NCI-H2196 treated with DMSO at 0.1 percent for 48 hours (cell line): ENCODE data around the gene RAD51B.

Experiments
- DNase-seq: peaks from one replicate; lab custom pipeline; 2025; ENCODE audit not compliant: unreplicated experiment; lab: John Stamatoyannopoulos, UW

The RAD51B gene

GRCh38 chr14:68469208-68469713 lies 649.7 kb downstream of the RAD51B start:
- DNase-seq: no peak

DNA sequence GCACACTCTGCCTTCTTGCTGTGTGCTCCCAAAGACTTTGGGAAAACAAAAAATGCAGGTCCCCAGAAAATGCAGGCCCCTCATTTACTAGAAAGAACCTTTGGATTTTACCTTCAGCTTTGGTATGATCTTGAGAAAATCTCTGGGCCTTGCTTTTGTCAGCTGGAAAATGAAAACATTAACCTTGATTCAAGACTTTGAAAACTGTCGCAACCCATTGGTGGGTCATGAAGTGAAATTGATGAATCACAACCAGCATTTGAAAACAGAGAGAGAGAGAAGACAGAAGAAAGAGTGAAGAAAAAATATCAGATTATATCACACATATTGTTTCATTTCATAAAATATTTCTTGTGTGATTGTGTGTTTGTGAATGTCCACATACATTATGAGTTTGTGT lies 650.8 kb downstream of the RAD51B start:
- DNase-seq: no peak

DNA sequence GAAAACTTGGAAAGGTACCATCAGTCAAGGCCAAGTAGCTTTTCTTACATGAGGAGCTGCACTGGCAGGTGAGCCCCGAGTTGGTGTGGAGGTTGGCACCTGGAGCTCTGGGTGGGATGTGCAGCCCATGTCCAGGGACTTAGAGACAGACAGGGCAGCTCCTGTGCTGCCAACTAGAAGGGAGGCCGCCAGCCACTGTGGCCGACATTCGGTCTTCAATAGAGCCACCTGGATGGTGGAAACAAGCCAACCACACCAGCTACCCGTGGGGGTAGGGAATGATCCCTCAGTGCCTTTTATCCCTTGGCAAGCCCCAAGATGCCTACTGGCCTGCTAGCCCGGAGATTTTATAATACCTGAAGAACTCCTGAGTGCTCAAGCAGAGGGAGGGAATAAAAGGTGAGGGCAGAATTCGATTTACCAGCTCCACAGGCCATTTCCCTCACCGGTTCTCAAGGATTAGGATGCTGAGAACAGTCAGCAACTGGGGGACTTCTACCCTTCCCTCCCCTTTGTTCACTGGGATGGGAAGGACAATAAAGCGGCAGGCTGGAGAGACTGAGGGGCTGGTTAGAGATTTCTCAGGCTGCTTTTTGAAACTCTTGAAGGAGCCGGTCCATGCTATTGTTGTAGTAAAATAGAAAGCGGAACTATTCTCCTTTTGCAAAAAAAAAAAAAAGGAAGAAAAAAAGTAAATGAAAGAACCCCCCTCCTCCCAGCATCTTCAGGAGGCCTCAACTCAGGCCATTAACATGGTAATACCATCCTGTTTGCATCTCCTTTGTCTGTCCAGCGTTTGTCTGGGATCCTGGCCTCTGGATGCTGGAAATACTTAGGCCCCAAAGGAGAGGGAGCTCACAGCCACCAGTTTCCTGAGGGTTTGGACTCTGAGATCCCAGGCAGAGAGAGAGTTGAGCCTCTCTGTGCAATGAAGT lies 651.7 kb downstream of the RAD51B start:
- no peak for DNase-seq

GRCh38 chr14:68471964-68472508 lies 652.5 kb downstream of the RAD51B start:
- no peak for DNase-seq

DNA sequence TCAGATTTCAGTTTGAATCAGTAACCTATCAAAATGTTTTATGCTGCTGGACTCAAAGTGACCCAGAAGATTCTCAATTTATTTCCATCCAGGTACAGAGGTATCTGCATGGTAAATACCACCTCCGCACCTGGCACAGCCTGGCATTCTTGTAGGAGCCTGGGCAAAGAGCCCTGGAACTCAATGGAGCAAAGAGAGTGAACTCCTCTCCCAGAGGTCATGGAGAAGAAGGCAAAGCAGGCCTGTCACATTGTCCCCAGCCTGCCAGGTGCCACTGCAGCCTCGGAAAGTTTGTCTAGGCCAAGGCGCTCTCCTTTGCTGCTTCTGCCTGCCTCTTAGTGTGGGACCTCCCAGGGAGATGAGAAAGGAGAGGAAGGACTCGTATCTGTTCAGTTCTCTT lies 653.5 kb downstream of the RAD51B start:
- no peak for DNase-seq

DNA sequence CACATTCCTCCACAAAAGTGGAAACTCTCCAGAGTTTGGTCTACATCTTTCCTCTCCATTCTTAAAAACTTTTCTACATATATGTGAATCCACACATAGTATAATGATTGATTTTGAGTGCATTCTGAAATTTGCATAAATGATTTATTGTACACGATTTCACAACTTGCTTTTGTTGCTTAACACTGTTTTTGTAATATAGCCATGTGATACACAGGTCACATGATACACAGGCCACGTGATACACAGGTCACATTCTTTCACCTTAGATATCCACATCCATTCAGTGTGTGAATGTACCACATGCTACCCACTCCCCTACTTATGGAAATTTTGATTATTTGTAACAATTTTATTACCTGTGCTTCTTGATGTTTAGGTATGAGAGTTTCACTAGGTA lies 654.2 kb downstream of the RAD51B start:
- DNase-seq: no peak

DNA sequence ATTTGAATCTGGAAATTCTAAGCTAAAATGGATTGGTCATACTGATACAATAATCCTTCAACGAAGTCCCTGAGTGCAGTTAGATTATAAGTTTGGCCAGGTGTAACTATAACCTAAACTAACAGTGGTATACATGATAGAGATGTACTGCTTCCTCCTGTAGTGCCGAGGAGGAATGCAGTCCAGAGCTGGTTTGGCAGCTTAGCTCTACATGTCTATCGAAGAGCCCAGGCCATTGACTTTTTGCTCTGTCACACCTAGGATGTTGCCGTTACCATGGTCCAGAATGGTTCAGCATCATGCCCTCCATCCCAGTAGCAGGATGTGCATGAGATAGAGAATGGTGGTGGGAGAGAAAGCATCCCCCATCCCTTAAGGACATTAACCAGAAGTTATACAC lies 655.2 kb downstream of the RAD51B start:
- DNase-seq: no peak

DNA sequence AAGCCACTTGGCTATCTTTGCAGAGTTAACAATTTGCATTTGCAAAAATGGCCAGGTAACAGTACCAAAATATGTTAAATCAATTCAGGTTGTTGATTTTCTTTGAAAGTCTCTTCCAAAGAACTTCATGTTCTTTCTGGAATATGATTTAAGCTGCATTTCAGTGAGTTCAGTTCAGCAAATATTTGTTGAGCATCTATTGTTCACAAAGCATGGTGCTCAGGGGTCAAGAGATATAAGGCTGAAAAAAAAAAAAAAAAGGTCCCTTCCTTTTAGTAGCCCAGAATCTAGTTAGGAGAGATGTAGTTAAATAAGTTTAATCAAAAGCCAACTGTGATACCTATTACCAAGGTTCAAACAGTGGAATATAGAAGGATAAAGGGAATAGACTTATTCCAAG lies 656.2 kb downstream of the RAD51B start:
- DNase-seq: no peak

DNA sequence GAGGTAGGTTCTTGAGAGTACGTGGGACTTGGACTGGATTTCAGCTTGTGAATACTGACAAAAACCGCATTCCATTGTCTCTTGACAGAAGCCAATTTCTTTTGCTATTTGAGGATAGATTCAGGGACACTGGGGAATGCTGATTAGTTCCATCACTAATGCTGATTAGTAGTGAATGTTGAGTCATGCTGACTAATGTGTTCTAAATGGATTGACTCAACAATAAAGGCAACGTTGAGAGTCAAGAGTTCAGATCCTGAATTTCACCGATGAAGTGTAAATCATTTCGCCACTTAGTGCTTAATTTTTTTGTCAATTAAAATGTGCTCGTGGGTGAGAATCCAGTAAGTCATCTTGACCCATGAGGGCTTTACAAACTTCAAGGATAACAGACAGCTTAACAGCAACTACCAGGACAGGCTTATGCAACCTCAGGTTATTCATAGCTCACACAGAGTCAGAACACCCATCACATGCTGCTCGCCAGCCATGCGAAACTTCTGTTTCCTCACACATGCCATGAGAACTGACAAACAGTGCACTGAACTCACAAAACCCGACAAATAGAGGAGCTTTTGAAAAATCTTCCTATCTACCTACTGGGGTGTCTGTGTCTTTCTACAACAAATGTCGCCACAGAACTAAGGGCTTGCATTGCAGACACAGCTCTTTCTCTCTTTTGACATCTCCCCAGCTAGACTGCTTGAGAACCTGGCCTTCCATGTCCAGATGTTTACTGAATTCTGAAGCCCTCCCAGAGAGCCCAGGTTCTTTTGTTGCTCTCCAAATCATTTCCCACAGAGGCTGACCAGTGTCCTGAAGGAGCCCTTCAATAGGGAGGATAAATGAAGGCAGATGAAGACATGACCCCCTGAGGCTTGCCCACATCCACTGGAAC lies 656.9 kb downstream of the RAD51B start:
- no peak for DNase-seq

DNA sequence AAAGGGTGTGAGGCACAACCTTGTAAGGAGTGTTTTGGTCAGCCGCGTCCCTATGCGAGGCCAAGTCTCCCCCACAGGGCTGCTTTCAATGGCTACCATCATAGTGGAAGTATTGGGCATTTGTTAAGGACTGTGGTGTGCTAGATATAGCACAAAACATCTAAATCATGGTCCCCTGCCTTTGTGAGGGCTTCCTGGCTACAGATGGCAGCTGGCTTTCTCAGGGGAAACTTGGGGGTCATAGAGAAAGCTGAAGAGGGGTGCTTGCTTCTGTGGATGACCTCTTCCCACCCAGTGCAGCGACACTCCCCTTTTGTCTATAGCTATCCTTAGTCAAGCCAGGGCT lies 657.5 kb downstream of the RAD51B start:
- DNase-seq: no peak

GRCh38 chr14:68477461-68478085 lies 658.0 kb downstream of the RAD51B start:
- no peak for DNase-seq

DNA sequence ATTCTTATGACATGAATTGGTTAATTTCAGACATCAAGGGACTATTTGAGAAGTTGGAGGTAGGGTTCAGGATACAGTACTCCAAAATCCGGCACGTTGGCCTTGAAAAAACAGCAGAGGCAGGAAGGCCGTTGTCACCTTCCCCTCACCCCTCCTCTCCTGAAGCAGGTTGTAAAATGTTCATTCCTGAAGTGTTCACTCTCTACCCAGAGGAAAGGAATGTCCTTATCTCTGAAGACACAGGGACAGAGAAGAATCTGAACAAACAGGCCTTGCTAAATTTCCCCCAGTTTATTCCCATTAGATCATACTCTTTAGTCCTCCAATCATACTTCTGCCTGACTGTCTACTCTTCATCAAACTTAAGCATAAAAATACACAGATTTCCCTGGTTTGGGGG lies 659.7 kb downstream of the RAD51B start:
- no peak for DNase-seq

DNA sequence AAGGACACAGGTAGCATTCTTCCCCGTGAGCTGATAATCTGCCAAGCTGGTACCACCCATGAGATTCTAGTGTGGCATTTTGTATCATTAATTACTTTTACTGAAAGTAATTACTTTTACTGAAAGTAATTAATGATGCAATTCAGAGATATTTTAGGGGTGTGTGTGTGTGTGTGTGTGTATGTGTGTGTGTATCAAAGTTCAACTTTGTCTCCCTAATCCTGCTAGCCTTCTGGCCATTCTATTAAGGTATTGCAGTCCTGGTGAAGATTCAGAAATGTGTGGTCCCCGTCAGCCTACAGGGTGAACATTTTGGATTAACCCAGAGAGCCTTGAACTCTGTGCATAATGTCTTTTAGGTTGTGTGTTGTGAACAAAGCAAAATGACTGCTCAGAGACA lies 662.4 kb downstream of the RAD51B start:
- DNase-seq: no peak

DNA sequence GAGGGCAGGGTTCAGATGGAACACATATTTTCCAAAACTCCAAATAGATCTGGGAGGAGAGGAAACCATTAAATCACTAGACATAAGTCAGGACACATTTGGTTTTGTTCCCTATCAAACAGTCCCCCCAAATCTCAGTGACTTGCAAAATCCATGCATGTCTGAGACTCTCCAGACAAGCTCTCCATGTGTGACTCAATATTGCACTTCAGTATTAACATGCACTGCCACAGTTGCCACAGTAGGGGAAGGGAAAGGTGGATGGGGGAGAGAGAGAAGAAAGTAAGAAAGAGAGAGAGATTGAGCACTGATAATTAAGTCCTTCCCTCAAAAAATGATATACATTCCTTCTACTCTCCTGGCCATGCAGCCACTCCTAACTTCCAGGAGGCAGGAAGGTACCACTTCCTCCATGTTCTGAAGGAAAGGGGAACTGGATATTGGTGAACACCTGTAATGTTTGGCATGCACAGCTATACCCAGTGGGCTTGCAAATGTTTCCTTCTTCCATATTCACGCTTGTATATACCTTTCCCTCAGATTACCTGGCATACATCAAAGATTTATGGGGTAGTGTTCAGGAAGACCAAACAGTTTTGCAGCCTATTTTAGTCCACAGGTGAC lies 663.3 kb downstream of the RAD51B start:
- no peak for DNase-seq

DNA sequence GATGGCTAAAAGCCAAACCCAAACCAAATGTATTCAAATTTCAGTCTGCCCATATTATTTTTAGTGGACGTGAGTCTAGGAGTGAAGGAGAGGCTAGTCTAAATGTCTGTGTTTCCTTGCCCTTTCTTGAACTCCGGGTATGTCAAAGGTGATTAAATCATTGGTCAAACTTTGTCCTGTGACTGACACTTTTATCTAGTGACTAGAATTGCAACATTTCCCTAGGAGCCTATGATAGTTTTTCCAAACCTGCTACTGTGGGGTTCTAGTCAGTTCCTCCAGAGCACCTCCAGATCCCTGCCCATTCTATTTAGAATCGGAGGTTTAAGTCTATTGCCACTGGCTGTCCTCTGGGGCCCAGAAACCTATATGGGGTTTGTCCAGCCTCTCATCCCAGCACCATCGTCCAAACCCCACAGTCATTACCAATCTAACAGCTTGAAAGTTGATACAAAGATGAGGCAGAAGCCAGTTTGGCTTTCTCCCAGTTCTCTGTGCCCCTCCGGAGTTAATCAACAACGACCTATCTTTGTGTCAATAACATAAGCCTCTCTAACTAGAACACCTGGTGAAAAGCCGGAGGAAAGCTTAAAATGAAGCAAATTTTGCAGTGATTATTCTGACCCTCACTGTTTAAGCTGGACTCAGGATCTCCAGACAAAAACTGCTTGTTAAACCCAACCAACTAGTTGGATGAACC lies 666.6 kb downstream of the RAD51B start:
- DNase-seq: no peak

GRCh38 chr14:68486809-68487208 lies 667.2 kb downstream of the RAD51B start:
- DNase-seq: no peak

GRCh38 chr14:68487805-68488590 lies 668.4 kb downstream of the RAD51B start:
- DNase-seq: no peak

- no peak for DNase-seq
These were observed 672.2 kb downstream of the RAD51B start for GRCh38 chr14:68491793-68492192.
